SIG-M5 (cell line): Measurements from ENCODE around the gene SRRM3.
"Not testable (repeated sequence)": the region's sequence is repeated elsewhere in the genome, so short reads cannot be mapped to it uniquely, and the experiment has no call there.

ENCODE experiments used
- DNase-seq: peaks from one replicate; lab custom pipeline; 2025; lab: John Stamatoyannopoulos, UW

The SRRM3 gene

DNA sequence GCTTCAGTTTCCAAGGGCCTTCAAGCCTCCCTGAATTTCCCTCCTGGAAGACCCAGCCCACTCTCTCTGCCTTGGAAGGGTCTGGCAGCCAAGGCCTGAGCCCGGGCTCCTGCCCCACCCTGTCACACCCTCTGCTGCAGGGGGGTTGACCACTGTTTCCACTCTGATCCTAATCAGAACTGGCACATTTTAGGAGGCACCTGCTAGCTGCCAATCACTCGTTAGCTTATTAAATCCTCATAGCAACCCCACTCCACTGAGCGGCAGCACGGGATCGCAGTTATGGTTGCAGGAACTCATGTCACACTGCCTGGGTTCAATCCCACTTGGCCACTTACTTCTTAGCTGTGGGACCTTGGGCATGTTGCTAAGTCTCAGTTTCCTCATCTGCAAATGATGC, 113.7 kb downstream of the SRRM3 start:
- no peak for DNase-seq

DNA sequence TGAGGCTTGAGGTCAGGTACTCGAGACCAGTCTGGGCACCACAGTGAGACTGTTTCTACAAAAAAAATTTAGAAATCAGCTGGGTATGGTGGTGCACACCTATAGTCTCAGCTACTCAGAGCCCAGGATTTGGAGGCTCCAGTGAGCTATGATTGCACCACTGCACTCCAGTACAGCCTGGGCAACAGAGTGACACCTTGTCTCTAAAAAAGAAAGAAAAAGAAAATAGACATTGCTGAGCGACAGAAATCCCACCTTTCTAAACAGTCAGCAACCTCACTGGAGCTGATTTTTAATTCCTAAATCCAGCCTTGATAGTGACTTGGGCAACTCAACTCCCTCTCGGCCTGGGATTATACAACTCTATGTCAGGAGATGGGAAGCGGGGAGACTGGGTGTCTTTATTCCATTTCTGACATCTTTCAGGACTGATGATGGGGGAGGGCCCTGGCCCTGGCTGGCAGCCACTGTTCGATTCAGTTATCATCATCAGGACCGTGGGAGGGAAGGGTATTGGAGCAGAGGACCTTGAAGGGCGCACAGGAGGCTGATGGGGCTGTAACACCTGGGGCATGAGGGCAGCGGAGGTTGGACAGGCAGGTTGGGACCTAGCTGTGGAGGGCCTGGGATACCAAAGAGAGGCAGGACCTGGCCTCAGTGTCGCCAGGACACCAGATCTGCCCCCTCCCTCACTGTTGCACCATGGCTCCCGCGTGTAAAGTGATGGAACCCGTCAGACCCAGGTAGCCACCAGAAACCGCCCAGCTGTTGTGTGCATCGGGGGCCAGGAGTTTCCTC, 115.5 kb downstream of the SRRM3 start:
- DNase-seq, result no peak

DNA sequence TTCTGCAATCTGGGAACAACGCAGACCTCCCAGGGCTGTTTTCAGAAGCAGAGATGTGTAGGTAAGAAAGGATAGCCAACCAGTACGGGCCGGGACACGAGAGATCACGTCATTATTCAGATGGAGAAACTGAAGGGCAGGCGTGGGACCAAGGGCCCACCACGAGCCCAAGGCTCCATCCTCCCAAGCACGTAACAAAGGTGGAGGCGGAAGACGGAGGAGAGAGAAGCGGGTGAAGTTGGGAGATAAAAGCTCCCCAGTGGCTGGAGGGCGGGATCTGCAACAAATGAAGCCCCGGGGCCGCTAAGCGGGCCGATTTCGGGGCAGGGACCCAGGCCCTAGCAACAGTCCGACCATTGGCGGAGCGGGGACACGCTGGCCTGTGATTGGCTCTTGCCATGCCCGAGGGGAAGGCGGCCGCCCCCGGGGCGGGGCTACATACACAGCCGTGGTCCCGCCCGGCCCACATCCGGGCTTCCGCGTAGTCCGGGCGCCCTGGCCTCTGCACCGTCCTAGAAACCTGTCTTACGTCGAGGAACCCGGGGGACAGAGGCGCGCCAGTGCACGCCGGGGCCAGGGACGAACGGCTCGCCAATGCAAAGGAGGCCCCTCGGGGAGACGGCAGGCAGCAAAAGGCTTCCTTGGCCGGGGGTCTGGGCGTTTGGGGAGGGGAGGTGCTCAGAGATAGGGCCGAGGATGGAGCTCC, 116.2 kb downstream of the SRRM3 start:
- DNase-seq, result peak; percentile 50

DNA sequence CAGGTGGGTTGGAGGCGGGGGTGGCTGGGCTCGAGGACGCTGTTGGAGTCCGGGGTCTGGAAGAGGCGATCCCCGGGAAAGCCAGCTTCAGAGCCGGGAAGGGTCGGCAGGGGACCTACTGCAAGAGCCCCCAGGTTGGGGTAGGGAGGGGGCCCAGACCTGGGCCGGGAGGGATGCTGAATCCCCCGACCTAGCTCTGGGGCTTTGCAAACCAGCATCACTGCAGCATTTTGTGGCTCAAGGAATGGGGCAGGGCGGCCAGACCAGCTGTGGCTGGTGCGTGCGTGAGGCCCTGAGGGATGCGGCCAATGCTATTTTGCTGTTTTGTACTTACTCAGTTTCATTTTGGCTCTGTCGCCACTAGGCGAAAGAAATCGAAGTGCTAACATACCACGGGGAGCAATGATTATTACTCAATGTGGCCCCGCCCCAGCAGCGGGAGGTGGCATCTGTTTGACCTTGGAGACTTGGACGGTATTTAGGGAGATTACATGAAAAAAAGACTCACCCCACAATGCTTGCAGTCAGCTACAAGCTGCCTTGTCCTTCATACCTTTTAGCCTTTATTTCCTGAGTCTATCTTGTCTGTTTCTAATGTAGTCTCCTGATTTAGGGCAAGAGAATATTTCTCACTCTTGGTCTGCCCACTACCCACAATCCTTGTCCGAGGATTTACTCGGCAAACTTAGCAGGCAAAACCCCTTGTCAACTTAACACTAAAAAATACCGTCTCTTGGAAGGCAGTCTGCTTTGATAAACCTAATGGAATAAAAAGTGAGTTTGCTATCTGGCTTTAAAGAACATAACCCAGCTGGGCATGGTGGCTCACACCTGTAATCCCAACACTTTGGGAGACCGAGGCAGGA, 117.0 kb downstream of the SRRM3 start:
- DNase-seq, result peak; percentile 45

DNA sequence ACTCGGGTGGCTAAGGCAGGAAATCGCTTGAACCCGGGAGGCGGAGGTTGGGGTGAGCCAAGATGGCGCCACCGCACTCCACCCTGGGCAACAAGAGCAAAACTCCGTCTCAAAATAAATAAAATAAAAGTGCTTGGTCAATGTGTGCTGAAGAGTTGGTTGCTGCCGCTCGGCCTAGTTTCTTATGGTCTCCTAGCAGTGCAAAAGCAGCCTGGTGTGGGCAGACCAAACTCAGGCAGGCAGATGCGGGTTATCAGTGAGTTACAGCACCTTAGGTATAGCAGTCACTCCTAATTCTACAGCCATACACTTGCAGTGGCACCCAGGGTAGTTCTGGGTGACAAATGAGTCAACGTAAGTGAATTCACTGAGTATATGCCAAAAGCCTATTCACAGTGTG, 123.4 kb downstream of the SRRM3 start:
- DNase-seq, result no peak

DNA sequence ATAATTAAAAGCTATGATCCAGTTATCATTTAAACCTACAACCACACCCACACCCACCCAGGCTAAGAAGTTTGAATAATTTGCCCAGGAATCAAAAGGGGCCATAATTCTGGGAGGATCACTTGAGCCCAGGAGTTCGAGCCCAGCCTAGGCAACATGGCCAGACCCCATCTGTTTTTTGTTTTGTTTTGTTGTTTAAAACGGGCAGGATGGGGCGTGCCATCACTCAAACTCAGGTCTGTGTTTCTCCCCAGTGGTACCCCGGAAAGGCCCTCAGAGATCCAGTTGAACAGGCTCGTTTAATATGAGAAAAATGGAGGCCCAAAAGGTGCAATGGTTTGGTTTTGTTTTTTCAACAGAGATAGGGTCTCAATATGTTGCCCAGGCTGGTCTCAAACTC, 124.1 kb downstream of the SRRM3 start:
- no peak for DNase-seq

DNA sequence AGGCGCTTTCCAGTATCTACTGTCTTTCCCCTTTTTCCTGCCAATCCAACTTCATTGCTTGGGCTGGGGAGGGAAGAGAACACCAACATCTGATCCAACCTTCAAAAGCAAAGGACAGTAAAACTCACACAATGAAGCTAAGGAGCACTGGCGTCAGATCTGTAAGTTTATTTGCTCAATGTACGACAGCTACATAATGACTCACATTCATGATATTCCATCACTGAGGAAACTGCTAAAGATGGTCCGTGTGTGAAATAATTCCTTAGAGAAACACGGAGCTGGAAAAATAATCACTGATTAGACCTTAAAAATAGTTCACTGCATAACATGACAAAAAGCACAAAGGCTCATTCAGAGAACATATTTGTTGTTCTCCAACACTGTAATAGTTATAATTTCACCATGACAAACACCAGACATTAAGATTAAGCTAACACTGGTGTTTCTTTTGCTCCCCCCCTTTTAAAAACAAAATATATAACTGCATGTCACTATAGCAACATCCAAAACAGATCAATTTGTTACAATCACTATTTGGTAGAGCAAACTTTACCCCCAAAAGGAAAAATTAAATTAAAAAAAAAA, 125.0 kb downstream of the SRRM3 start:
- no peak for DNase-seq

DNA sequence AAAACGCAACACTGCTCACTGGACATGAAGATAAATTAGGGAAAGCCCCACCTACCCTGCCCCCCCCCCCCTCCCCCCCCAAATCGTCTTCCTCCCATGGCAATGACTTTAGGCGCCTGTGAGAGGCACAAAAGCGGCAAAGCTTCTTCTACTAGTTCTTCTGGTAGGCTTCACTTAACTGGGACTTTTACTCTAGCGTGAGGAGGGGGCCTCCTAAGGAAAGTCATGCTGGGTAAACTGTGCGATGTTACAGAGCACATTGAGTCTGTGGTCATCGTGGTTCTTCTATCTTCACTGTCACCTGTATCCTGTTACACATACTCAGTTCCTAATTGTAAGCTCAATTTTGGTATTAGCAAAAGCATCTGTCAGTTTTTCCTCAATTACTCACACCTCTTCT, 125.9 kb downstream of the SRRM3 start:
- no peak for DNase-seq

DNA sequence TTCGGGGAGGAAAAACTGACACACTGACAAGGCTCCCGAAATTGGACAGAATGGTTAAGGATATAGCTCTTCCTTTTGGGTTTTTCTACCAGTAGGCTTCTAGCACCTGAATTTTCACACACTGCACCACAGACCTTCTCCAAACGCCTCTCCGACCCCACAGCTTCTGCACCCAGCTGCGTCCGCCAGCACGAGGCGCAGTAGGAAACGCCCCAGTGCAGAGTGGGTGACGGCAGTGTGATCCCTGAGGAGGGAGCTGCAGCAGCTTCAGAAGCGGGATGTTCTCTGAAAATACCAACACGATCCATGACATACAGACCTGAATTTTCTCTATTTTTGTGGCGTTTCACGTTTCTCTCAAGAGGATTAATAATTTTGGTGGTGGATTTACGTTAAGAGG, 126.7 kb downstream of the SRRM3 start:
- DNase-seq, result no peak

DNA sequence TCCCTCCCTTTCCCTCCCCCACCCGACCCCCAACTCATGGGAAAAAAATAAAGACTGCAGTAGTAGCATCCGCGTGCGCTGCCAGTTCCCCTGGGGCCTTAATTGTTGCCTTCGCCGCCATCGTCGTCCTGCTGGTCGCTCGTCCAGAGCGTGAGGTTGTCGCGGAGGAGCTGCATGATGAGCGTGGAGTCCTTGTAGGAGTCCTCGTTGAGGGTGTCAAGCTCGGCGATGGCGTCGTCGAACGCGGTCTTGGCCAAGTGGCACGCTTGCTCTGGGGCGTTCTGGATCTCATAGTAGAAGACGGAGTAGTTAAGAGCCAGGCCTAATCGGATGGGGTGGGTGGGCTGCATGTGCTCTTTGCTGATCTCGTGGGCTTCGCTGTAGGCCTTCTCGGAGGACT, 127.8 kb downstream of the SRRM3 start:
- DNase-seq, result no peak

DNA sequence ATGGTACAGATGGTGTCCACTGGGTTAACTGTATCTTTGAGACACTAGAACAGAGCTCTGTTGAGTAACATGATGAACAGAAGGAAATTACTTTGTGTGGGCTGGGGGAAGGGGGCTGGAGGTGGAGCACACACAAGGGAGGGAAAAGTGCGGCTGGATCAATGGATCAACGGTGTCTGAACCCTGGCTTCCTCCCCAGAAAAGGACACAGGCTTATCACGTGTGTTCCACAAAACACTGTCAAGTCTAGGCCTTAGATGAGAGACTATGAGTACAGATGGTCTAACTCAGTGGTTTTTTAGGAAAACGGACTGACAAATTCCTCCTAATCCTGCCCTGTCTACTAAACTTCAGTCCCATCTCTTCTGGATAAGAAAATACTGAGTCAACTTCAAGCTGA, 128.6 kb downstream of the SRRM3 start:
- DNase-seq, result no peak

DNA sequence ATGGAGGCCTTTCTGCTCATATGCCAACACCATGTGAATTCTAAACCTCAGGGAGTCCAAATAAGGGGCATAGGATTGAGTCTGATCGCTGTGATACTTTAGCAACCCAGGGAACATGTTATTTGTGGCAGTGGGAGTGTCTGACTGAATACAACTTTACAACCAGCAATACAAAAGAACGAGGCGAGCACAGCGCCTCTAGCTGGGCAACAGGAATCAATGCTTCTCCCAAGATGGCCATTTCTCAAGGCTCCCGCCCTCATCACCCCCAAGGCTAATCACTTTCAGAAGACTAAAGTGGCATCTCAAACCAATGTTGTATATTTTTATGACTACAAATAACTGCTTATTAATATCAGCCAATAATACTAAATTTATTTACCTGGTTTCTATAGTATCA, 129.0 kb downstream of the SRRM3 start:
- DNase-seq, result no peak

DNA sequence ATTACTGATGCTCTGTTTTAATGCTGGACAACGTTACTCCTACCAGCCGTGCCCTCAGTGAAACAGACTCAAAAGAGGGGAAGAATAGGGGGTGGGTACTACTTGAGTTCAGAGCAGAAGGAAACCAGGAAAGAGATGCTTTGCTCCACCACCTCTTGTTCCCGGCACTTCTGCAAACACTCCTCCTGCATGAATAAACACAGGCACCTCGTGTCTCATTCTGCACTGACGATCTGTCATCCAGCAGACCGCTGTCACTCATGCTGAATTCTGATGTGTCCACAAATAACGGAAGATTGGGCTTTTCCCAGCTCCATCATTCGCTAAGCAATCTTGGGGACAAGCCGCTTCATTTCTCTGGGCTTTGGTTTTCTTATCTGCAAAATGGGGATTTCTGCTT, 130.4 kb downstream of the SRRM3 start:
- DNase-seq, result no peak

DNA sequence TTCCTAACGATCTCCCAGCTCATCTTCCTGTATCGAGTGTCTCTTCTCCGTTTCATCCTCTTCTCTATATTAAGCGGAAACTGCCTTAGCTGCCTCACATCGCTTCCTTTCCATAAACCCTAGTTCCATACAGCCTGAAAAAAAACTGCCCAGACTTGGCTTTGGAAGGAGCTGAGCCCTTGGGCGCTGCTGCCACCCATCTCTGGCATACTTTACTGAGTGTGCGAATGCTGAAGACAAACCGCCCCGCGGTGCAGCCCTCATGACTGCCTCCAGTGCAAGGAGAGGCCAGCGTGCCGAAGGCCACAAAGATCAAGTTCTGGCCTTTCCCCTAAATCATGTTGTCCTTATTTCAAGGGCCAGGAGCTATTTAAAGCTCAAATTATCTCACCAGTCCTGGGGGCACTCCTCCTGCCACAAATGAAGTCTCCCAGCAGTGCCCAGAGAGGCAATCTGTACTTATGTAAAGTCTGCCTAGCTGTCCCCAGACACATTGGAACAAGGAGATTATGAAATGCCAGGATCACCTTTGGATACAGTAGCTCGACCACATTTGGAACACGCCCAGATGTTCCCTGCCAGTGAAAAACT, 131.9 kb downstream of the SRRM3 start:
- DNase-seq, result no peak

DNA sequence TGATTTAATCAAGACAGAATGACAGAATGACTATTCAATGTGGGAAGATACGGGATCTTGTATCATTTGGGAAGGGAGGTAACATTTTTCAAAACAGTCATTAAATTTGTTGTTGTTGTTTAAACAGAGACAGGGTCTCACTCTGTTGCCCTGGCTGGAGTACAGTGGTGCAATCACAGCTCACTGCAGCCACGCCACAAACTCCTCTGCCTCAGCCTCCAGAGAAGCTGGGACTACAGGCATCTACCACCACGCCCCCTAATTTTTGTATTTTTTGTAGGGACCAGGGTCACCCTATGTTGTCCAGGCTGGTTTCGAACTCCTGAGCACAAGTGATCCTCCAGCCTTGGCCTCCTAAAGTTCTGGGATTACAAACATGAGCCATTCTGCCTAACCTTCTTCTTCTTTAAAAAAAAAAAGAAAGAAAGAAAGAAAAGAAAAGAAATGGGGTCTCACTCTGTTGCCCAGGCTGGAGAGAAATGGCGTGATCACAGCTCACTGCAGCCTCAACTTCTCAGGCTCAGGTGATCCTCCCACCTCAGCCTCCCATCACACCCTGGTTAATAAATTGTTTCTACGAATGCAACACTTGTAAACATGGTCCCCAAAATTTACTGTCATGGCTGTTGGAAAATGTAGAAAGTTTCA, 132.7 kb downstream of the SRRM3 start:
- no peak for DNase-seq

DNA sequence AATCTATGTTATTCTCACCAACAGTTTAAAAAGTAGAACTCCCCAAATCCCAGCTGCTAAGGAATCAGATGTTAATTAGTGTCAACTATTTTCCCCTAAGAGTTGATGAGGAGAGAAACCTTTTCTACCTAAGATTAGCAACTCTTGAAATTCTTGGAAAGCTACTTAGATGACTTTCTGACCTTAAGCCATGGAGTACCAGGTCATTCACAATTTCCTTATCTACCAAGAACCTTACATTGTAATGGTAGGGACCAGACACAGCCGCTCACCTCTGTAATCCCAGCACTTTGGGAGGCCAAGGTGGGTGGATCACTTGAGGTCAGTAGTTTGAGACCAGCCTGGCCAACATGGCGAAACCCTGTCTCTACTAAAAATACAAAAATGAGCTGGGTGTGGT, 133.7 kb downstream of the SRRM3 start:
- not testable (repeated sequence) for DNase-seq

DNA sequence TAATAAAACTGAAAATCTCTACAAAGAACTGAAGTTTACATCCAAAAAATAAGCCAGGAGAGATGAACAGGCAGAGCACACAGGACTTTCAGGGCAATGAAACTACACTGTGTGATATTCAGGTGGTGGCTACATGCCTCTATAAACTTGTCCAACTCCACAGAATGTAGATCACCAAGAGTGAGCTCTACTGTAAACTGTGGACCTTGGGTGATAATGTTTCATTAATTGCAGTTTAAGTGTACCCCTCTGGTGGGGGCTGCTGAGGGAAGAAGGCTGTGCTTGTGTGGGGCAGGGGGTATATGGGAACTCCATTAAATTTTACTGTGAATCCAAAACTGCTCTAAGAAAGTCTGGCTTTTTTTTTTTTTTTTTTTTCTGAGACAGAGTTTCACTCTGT, 134.4 kb downstream of the SRRM3 start:
- DNase-seq, result no peak
